ENCODE data around the gene SMOC1.

- TF ChIP-seq CTCF (IDR thresholded peaks at IDR 0.05; ENCODE audit: low read depth, low read length) (no peak), POLR2A (IDR thresholded peaks at IDR 0.05; ENCODE audit: extremely low read depth, insufficient read length) (no peak), MAX (IDR thresholded peaks at IDR 0.05; ENCODE audit: low read depth, low read length) (no peak)
Measured at GRCh38 chr14:70014406-70015095, 135.3 kb downstream of the SMOC1 start.
